Measurements from ENCODE around the gene IL1RN. TPM values are rescaled to one million over a fixed set of nuclear protein-coding genes. Genes with fewer than 3 reads are reported as not detected.

Gene IL1RN
- total and polyA plus RNA-seq, 8 donors, result 0.37 to 3.1 (median 1.4) TPM; not detected in 1

DNA sequence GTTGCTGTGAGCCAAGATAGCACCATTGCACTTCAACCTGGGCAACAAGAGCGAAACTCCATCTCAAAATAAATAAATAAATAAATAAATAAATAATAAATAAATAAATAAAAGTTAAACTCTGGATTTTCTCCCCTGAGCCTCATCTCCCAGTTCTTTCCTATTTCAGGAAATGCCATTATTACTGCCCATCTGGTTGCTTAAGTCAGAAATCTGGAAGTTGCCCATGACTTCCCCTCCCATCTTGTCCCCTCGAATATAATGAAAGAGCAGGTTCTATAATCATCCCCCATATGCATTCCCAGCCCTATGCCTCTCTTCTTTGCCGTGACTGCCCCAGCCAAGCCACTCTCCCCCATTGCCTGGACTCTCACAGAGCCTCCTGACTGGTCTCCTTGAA is 42.2 kb downstream of the IL1RN start:
- ATAC-seq, result no peak
- TF ChIP-seq, protein P1, sequence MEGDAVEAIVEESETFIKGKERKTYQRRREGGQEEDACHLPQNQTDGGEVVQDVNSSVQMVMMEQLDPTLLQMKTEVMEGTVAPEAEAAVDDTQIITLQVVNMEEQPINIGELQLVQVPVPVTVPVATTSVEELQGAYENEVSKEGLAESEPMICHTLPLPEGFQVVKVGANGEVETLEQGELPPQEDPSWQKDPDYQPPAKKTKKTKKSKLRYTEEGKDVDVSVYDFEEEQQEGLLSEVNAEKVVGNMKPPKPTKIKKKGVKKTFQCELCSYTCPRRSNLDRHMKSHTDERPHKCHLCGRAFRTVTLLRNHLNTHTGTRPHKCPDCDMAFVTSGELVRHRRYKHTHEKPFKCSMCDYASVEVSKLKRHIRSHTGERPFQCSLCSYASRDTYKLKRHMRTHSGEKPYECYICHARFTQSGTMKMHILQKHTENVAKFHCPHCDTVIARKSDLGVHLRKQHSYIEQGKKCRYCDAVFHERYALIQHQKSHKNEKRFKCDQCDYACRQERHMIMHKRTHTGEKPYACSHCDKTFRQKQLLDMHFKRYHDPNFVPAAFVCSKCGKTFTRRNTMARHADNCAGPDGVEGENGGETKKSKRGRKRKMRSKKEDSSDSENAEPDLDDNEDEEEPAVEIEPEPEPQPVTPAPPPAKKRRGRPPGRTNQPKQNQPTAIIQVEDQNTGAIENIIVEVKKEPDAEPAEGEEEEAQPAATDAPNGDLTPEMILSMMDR (IDR thresholded peaks at IDR 0.05), result no peak
- 96 to 97% methylated on average over 3 of the region's 3 CpGs for WGBS, 2 donors
- Histone ChIP-seq H3K4me3 (no peak overlapping the region), H3K36me3 (no peaks in the 10 kb centered on the region), H3K4me1 (peaks cover 20 to 26% (median 20%) of the 10 kb centered on the region in 3 donors), H3K9me3 (no peaks in the 10 kb centered on the region), H3K27me3 (no peaks in the 10 kb centered on the region), H3K27ac (no peak overlapping the region)
- no peak for FAIRE-seq
- DNase-seq, result peak in 1 of 6 donors; percentile 2
- intact Hi-C loops (cut with DNase I), result no loop called here

DNA sequence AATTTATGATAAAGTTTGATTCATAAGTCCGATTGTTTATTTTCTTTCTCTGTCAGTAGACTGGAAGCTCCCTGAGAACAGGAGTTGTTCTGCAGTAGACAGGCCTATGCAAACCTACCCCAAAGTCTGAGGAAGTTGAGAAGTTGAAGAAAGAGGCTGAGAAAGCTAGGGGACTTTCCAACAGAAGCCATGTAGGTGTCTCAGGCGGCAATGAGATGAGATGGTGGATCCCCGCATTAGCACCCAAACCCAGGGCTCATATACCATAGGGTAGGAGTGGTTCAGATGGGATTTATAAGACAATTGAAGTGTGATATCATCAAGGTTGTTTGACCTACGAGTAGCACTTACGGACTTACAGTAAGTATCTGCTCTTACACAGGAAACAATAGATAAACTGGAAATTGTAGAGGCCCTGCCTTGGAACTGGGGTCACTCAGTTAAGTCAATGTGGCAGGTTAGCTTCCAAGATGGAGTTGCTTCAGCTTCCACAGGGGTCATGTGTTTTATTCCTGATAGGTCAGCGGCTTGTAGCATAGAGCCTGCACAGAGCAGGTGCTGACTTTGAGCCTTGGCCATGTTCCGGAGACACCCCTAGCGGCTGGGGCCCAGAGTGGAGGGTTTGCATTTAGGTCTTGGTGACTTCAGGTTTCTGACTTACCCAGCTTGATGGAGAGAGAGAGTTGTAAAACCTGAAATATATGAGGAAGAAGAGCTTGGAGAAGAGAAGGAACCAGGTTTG is 44.1 kb downstream of the IL1RN start:
- H3K27ac ChIP-seq, result no peak overlapping the region
- no peaks in the 10 kb centered on the region for H3K9me3 ChIP-seq
- H3K27me3 ChIP-seq, result no peaks in the 10 kb centered on the region
- H3K4me3 ChIP-seq, result no peak overlapping the region
- WGBS, 2 donors, result 95 to 96% methylated on average over 8 of the region's 8 CpGs
- no peaks in the 10 kb centered on the region for H3K36me3 ChIP-seq
- intact Hi-C loops (cut with DNase I), result no loop called here
- TF ChIP-seq, protein P1 (IDR thresholded peaks at IDR 0.05), result no peak
- peaks cover 8 to 17% (median 14%) of the 10 kb centered on the region in 3 donors for H3K4me1 ChIP-seq
- FAIRE-seq (no peak), DNase-seq (no peak), ATAC-seq (no peak)

DNA sequence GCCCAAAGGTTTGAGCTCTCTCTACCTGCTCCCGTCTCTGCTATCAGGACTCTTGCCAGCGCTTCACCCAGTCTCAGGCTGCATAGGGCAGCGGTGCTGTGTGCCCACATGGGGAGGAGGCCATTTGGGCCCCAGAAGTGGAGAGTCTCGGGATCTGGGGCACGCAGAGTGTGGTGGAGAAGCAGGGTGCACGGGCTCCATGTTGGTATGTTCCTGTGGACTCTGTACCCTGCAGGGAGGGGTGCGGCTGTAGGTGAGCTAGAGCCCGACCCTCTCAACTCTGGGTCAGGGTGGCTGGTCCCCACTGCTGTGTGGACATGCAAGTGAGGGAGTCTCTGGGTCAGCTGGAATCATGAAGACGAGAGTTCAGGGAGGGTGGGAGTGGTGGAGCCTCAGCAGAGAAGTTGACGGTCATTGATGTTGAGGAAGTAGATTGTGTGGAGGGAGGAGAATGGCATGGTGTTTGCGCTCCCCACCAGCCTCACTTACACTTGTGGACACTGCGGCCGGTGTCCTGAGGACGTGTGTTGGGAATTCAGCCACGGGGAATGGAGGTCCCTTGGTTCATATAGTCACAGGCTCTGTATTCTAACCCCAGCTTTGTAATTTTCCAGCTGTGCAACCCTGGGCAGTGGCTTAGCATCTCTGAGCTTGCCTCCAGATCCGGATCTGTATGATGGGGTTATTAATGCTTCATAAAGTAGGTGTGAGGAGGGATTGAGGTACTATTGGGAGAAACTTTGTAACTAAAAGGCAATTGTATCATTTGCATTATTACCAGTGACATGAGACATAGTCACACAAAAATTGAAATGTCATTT is 45.5 kb downstream of the IL1RN start:
- Histone ChIP-seq H3K4me1 (peaks cover 0 to 4% (median 4%) of the 10 kb centered on the region in 3 donors), H3K36me3 (no peaks in the 10 kb centered on the region), H3K4me3 (no peak overlapping the region), H3K27me3 (no peaks in the 10 kb centered on the region), H3K9me3 (no peaks in the 10 kb centered on the region), H3K27ac (no peak overlapping the region)
- DNase-seq, result no peak
- WGBS, 2 donors, result 93 to 95% methylated on average over 16 of the region's 16 CpGs
- TF ChIP-seq, protein P1 (IDR thresholded peaks at IDR 0.05), result no peak
- no peak for FAIRE-seq
- intact Hi-C loops (cut with DNase I), result no loop called here
- no peak for ATAC-seq

DNA sequence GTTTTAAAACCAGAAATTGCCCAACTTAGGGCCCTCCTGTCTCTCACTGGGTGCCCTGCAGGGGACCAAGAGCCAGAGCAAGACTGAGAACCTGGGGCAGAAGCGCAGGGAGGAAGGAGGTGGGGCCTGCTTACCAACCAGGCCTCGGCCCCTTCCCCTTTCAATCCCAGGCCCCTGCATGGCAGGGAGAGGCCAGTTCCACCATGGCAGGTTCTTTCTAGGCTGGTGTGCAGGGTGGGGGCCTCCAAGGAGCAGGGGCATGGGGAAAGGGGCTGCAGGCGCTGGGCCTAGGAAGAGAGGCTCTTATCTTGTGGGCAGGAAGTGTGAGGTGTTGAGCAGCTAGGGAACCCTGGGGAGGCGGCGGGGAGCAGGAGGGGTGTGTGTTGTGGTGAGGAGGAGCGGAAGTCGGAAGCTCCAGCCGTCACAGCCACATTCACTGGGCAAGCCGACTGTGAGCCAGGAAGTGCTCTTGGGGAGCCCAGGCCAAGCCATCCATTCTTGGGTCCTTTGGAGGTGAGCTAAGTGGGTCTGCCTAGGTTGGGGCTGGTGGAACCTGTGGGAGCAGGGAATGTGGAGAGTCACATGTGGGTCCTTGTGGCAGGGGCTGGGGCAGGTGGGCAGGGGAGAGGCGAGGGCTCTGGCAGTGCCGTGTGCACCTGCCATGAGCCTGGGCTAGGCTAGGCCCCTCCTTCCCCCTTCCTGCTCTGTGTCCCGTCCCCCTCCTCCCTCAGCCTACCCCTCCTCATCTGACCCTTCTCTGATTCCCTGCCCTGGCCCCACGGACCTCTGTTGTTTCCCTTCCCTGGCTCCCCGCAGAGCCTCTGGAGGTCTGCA is 46.4 kb downstream of the IL1RN start, which contains the start of gene PSD4:
TSS of gene PSD4 (plus strand) at position 430 of the 834 bp plus-strand sequence. CDS start 8,486 bp downstream, outside the sequence.
- DNase-seq (peak in 1 of 6 donors; percentile 58), FAIRE-seq (no peak), ATAC-seq (peak; percentile 28 to 81 (median 67))
- peak within 1 kb of the TSS in 1 of 4 donors; percentile 30 for H3K4me3 ChIP-seq
- H3K36me3 ChIP-seq, result no peaks in the 10 kb centered on the region
- no peaks in the 10 kb centered on the region for H3K9me3 ChIP-seq
- no peaks in the 10 kb centered on the region for H3K27me3 ChIP-seq
- TF ChIP-seq, protein P1 (IDR thresholded peaks at IDR 0.05), result no peak
- 90 to 95% methylated on average over 14 of the region's 14 CpGs for WGBS, 2 donors
- H3K4me1 ChIP-seq, result no peaks in the 10 kb centered on the region
- H3K27ac ChIP-seq, result peak within 1 kb of the TSS in 2 of 4 donors; percentile 15 to 17
- intact Hi-C loops (cut with DNase I), result no loop called here
